HepG2 (cell line): ENCODE data around the gene KANSL3. TPM values are rescaled to one million over a fixed set of nuclear protein-coding genes. Genes with fewer than 3 reads are reported as not detected.
A peak's percentile ranks its signal among the peaks of the same experiment; 100 is the strongest.

Source experiments
- AKAP8 ChIP-seq: sonication (generic); formaldehyde crosslinking; IDR thresholded peaks from 2 replicates; pipeline ENCODE4 v1.5.1; 2020; ENCODE audit warnings: mild to moderate bottlenecking, missing genetic modification reagents
- ATRX ChIP-seq: sonication (generic); formaldehyde crosslinking; IDR thresholded peaks from 2 replicates; pipeline ENCODE4 v1.4.0; 2020; ENCODE audit warnings: missing genetic modification reagents, borderline replicate concordance
- CCAR2 ChIP-seq: fragments of 200-400 bp; formaldehyde crosslinking; optimal IDR thresholded peaks from 2 replicates; pipeline ENCODE3; 2018; ENCODE audit warnings: low read depth, mild to moderate bottlenecking, low read length, moderate library complexity
- CEBPG ChIP-seq: IDR thresholded peaks from 2 replicates; pipeline ENCODE4 v1.6.1; 2016
- JUN ChIP-seq: sonication (generic); formaldehyde crosslinking; IDR thresholded peaks from 2 replicates; pipeline ENCODE4 v1.4.0; 2020; ENCODE audit warnings: mild to moderate bottlenecking, missing genetic modification reagents
- MED13 ChIP-seq: sonication (generic); formaldehyde crosslinking; IDR thresholded peaks from 2 replicates; pipeline ENCODE4 v1.5.0; 2020; ENCODE audit warnings: missing genetic modification reagents
- NR3C1 ChIP-seq: sonication (generic); formaldehyde crosslinking; IDR thresholded peaks from 2 replicates; pipeline ENCODE4 v1.4.0; 2020; ENCODE audit warnings: missing genetic modification reagents
- PRPF4 ChIP-seq: fragments of 200-400 bp; formaldehyde crosslinking; IDR thresholded peaks from 2 replicates; pipeline ENCODE4 v1.6.1; 2016; ENCODE audit warnings: low read length, low read depth; ENCODE audit not compliant: poor library complexity, severe bottlenecking
- SNAPC2 ChIP-seq: sonication (generic); formaldehyde crosslinking; IDR thresholded peaks from 2 replicates; pipeline ENCODE4 v1.8.1; 2022; ENCODE audit warnings: mild to moderate bottlenecking, missing genetic modification reagents
- TARDBP ChIP-seq: sonication (generic); formaldehyde crosslinking; IDR thresholded peaks from 2 replicates; pipeline ENCODE4 v1.8.0; 2022; ENCODE audit warnings: mild to moderate bottlenecking, missing genetic modification reagents
- TEAD2 ChIP-seq: sonication (generic); formaldehyde crosslinking; IDR thresholded peaks from 2 replicates; pipeline ENCODE4 v1.9.0; 2021; ENCODE audit warnings: missing genetic modification reagents
- TFDP2 ChIP-seq: sonication (generic); formaldehyde crosslinking; IDR thresholded peaks from 2 replicates; pipeline ENCODE4 v1.4.0; 2020; ENCODE audit warnings: missing genetic modification reagents
- TSC22D2 ChIP-seq: sonication (generic); formaldehyde crosslinking; IDR thresholded peaks from 2 replicates; pipeline ENCODE4 v1.5.1; 2020; ENCODE audit warnings: missing genetic modification reagents, mild to moderate bottlenecking, borderline replicate concordance
- ZBTB49 ChIP-seq: sonication (generic); formaldehyde crosslinking; IDR thresholded peaks from 2 replicates; pipeline ENCODE4 v1.4.0; 2020; ENCODE audit warnings: missing genetic modification reagents, borderline replicate concordance
- ZNF24 ChIP-seq: fragments of 450-650 bp; IDR thresholded peaks from 2 replicates; pipeline ENCODE4 v1.6.1; 2017; ENCODE audit warnings: antibody characterized with exemption, mild to moderate bottlenecking
- ZNF484 ChIP-seq: sonication (generic); formaldehyde crosslinking; IDR thresholded peaks from 2 replicates; pipeline ENCODE4 v1.5.1; 2020; ENCODE audit warnings: mild to moderate bottlenecking, low read depth, missing genetic modification reagents, borderline replicate concordance
- polyA plus RNA-seq, 8 experiments: library from polyadenylated mRNA; depleted of rRNA in 3 of 8; stranded (reverse) in 7 of 8; unstranded in 1 of 8; fragments of >200 nt; fragmentation: Illumina TruSeq in 4 of 8; extraction: Trizol in 4 of 8; gene quantifications; 2 replicates each; pipeline versions ENCODE4 v1.2.1 to v1.2.3, GENCODE V29; 2011 to 2016; ENCODE audit warnings: low read depth in 4 of 8, missing spikeins in 1 of 8, mixed read lengths in 1 of 8; ENCODE audit not compliant: insufficient read depth in 1 of 8
- total RNA-seq, 5 experiments: library from RNA; depleted of rRNA; stranded (reverse); fragments of >200 nt; fragmentation: Illumina TruSeq; extraction: Trizol; gene quantifications; 2 replicates each; pipeline ENCODE4 v1.2.3, GENCODE V29; 2016; ENCODE audit warnings: low read depth in 1 of 5
- TF ChIP-seq, protein P1 (sequence below): sonication (generic); formaldehyde crosslinking; IDR thresholded peaks from 2 replicates; pipeline ENCODE4 v1.5.1; 2020; ENCODE audit warnings: mild to moderate bottlenecking, moderate library complexity, missing genetic modification reagents

KANSL3 gene
- total and polyA plus RNA-seq, 2 of the 13 experiments (the other 11 are each of a cell fraction or from before 2014, with no cell fraction given): 20.8 to 37.3 TPM

- TF ChIP-seq ZBTB49 (CRISPR knock-in tag): no peak
- TF ChIP-seq ZNF24: peak; percentile 53; the same call in 1 of the 2 replicates
- no peak for TF ChIP-seq TEAD2 (CRISPR knock-in tag)
- TF ChIP-seq ATRX (CRISPR knock-in tag): no peak
- no peak for TF ChIP-seq ZNF484 (CRISPR knock-in tag)
- TF ChIP-seq AKAP8 (CRISPR knock-in tag): no peak
- TF ChIP-seq CCAR2: peak; percentile 30
- TF ChIP-seq SNAPC2 (CRISPR knock-in tag): peak; percentile 60; the same call in 1 of the 2 replicates
- TF ChIP-seq, protein P1, sequence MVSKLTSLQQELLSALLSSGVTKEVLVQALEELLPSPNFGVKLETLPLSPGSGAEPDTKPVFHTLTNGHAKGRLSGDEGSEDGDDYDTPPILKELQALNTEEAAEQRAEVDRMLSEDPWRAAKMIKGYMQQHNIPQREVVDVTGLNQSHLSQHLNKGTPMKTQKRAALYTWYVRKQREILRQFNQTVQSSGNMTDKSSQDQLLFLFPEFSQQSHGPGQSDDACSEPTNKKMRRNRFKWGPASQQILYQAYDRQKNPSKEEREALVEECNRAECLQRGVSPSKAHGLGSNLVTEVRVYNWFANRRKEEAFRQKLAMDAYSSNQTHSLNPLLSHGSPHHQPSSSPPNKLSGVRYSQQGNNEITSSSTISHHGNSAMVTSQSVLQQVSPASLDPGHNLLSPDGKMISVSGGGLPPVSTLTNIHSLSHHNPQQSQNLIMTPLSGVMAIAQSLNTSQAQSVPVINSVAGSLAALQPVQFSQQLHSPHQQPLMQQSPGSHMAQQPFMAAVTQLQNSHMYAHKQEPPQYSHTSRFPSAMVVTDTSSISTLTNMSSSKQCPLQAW (CRISPR knock-in tag): peak; percentile 92; the same call in 1 of the 2 replicates
- TF ChIP-seq TARDBP (CRISPR knock-in tag): peak; percentile 98
- TF ChIP-seq CEBPG: peak; percentile 93
- no peak for TF ChIP-seq PRPF4
- TF ChIP-seq TSC22D2: no peak
- TF ChIP-seq JUN (CRISPR knock-in tag): peak; percentile 98
- no peak for TF ChIP-seq MED13 (CRISPR knock-in tag)
- no peak for TF ChIP-seq NR3C1 (CRISPR knock-in tag)
- TF ChIP-seq TFDP2 (CRISPR knock-in tag): peak; percentile 98
These were observed 81.4 kb downstream of the KANSL3 start (continued) for GRCh38 chr2:96556441-96557330.
